GM12864 (cell line): ENCODE results near the gene ULK4.
"Not testable (repeated sequence)": the region's sequence is repeated elsewhere in the genome, so short reads cannot be mapped to it uniquely, and the experiment has no call there.

Experiments
- DNase-seq: peaks from one replicate; pipeline ENCODE4 v3.0.0-alpha.2; 2011; ENCODE audit warnings: low read depth
- H3K4me3 ChIP-seq: 2 replicates; pipeline ENCODE4 v1.5.1; 2011; ENCODE audit warnings: mild to moderate bottlenecking, low read depth, low read length, control low read depth
- CTCF ChIP-seq: IDR thresholded peaks from 2 replicates; pipeline ENCODE4 v1.5.1; 2011; ENCODE audit warnings: low read depth, mild to moderate bottlenecking, moderate library complexity, low read length, control low read depth, inconsistent platforms; ENCODE audit errors: missing control alignments

The ULK4 gene

GRCh38 chr3:41701191-41701698, 260.7 kb downstream of the ULK4 start:
- no peak for DNase-seq
- no peak for TF ChIP-seq CTCF
- H3K4me3 ChIP-seq, result no peak overlapping the region

GRCh38 chr3:41700155-41700554, 261.7 kb downstream of the ULK4 start:
- TF ChIP-seq CTCF, result no peak
- H3K4me3 ChIP-seq, result no peak overlapping the region
- no peak for DNase-seq

GRCh38 chr3:41698898-41699297, 263.0 kb downstream of the ULK4 start:
- no peak for TF ChIP-seq CTCF
- no peak overlapping the region for H3K4me3 ChIP-seq
- no peak for DNase-seq

- TF ChIP-seq CTCF, result no peak
- DNase-seq, result no peak
- no peak overlapping the region for H3K4me3 ChIP-seq
These were observed 264.2 kb downstream of the ULK4 start for GRCh38 chr3:41697702-41698101.

- not testable (repeated sequence) for DNase-seq, H3K4me3 ChIP-seq
- TF ChIP-seq CTCF, result peak; percentile 33
These were observed 266.1 kb downstream of the ULK4 start for GRCh38 chr3:41695806-41696205.

- H3K4me3 ChIP-seq, result no peak overlapping the region
- no peak for DNase-seq
- TF ChIP-seq CTCF, result no peak
These were observed 268.1 kb downstream of the ULK4 start for GRCh38 chr3:41693799-41694198.

- no peak for TF ChIP-seq CTCF
- DNase-seq, result no peak
- H3K4me3 ChIP-seq, result no peak overlapping the region
These were observed 270.9 kb downstream of the ULK4 start for GRCh38 chr3:41690766-41691563.
